ENCODE data around the gene UNC119B.
"Not testable (repeated sequence)": the region's sequence is repeated elsewhere in the genome, so short reads cannot be mapped to it uniquely, and the experiment has no call there.

Gene UNC119B

DNA sequence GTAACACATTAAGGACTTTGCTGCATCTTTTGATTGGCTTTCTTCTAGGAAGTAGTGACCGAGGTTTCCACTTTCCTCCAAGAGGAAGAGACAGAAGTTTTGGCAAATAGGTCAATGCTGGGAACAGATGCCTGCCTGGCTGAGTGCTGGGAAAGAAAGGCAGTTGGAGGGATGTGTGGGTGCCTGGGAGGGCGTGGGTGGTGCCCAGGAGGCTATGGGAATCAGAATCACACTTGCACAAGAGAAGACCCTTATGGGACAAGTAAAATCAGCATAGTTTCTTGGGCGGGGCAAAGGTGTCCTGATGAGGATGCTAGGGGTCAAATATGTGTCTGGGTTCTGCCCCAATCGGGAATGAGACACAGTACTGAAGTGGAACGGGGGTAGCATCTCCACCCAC, 14.5 kb downstream of the UNC119B start:
- H3K4me3 ChIP-seq (ENCODE audit: low read depth, low read length) = no peak overlapping the region
- no peak for DNase-seq (ENCODE audit: low read depth)
- TF ChIP-seq, protein P1, sequence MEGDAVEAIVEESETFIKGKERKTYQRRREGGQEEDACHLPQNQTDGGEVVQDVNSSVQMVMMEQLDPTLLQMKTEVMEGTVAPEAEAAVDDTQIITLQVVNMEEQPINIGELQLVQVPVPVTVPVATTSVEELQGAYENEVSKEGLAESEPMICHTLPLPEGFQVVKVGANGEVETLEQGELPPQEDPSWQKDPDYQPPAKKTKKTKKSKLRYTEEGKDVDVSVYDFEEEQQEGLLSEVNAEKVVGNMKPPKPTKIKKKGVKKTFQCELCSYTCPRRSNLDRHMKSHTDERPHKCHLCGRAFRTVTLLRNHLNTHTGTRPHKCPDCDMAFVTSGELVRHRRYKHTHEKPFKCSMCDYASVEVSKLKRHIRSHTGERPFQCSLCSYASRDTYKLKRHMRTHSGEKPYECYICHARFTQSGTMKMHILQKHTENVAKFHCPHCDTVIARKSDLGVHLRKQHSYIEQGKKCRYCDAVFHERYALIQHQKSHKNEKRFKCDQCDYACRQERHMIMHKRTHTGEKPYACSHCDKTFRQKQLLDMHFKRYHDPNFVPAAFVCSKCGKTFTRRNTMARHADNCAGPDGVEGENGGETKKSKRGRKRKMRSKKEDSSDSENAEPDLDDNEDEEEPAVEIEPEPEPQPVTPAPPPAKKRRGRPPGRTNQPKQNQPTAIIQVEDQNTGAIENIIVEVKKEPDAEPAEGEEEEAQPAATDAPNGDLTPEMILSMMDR (conservative IDR thresholded peaks at IDR 0.05; ENCODE audit: low read depth, low read length) = no peak

DNA sequence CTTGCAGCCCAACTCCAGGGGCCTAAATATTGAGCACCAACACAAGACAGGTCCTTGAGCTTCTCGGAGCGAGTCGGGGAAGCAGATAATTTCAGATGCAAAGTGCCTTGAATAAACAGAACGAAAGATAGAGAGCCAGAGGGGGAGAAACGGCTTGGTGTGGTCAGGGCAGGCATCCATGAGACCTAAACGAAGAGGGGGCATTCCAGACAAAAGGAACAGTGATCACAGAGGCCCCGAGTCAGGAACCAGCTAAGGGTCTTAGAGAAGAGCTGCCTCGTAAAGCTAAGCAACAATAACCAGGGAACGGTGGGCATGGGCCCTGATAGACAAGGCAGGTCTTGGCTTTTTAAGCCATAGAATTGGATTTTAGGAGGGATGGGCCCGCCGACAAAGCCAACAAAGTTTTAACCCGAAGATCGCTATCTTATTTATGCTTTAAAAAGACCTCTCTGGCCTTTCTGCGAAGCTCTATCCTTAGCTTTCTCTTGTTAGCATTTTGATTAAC, 14.9 kb downstream of the UNC119B start:
- no peak for DNase-seq (ENCODE audit: low read depth)
- peak overlapping the region; percentile 74 for H3K4me3 ChIP-seq (ENCODE audit: low read depth, low read length)
- TF ChIP-seq, protein P1 (conservative IDR thresholded peaks at IDR 0.05; ENCODE audit: low read depth, low read length) = no peak

DNA sequence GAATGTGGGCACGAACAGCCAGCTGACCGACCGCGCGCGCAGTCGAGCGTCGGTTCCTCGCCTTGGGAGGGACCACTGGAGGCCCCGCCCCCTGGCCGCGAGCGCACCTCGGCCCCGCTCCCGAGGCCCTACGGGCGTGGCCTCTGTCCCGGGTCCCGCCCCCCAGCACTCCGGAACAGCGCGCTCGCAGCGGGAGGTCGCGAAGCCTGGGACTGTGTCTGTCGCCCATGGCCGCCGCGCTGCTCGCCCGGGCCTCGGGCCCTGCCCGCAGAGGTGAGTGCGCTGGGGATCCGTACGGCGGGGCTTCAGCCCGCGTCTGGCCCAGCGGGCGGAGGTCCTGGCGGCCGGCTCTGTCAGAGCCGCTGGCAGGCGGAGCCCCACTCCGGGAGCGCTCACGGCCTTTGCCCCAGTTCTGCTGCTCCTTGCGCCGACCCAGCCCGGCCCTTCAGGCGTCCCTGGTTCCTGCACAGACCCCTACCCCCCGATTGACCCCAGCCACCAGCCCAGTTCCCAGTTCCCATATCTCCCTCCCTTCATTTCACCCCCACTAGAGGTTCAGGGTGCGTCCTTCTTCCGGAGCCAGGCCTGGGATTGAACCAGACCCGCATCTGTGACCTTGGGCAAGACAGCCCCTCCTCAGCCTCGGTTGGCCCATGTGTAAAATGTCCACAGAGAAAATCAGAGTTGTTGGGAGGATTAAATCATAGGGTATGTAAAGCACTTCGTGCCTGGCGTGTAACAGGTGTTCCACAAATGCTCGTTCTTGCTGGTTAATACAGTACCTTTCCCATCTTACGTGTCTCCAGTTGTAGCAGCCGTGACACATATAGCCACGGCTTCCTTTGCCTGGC, 15.6 kb downstream of the UNC119B start, which contains the start of gene ACADS:
TSS of gene ACADS (plus strand) at position 168 of the 851 bp plus-strand sequence. CDS start at position 228, 60 bp downstream.
- DNase-seq (ENCODE audit: low read depth) = peak; percentile 81
- TF ChIP-seq, protein P1 (conservative IDR thresholded peaks at IDR 0.05; ENCODE audit: low read depth, low read length) = no peak

DNA sequence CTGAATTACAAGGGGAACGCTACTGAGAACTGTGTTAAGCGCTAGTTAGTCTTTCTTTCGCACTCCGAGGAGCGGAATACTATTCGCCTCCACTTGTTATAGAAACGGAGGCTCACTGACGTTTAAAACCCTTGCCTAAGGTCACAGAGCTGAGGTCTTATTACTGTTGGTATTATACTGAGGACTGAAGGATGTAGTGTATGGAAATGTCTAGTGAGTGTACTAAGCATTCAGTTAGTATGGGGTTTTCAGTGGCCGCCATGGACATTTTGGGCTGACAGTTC, 16.2 kb downstream of the UNC119B start:
- H3K4me3 ChIP-seq (ENCODE audit: low read depth, low read length) = no peak overlapping the region
- DNase-seq (ENCODE audit: low read depth) = no peak
- TF ChIP-seq, protein P1 (conservative IDR thresholded peaks at IDR 0.05; ENCODE audit: low read depth, low read length) = no peak

More for the DNA sequence above, 15.6 kb downstream of the UNC119B start, which contains the start of gene ACADS:
- peak within 1 kb of the TSS; percentile 74 for H3K4me3 ChIP-seq (ENCODE audit: low read depth, low read length)

DNA sequence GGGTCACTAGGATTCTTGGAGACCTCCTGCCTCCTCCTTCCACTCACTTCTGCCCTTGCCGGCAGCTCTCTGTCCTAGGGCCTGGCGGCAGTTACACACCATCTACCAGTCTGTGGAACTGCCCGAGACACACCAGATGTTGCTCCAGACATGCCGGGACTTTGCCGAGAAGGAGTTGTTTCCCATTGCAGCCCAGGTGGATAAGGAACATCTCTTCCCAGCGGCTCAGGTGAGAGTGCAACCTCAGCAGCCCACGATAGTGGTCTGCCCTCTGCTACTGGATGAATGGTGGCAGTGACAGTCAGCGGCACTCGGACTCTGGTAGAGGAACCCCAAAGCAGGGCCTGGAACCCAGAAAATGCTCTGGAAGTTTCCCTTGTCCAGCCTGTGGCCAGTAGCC, 16.7 kb downstream of the UNC119B start:
- H3K4me3 ChIP-seq (ENCODE audit: low read depth, low read length) = no peak overlapping the region
- TF ChIP-seq, protein P1 (conservative IDR thresholded peaks at IDR 0.05; ENCODE audit: low read depth, low read length) = no peak
- no peak for DNase-seq (ENCODE audit: low read depth)

DNA sequence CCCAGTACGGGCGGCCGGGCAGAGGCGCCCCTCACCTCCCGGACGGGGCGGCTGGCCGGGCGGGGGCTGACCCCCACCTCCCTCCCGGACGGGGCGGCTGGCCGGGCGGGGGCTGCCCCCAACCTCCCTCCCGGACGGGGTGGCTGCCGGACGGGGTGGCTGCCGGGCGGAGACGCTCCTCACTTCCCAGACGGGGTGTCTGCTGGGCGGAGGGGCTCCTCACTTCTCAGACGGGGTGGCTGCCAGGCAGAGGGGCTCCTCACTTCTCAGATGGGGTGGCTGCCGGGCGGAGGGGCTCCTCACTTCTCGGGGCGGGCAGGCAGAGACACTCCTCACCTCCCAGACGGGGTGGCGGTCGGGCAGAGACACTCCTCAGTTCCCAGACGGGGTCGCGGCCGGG, 21.9 kb downstream of the UNC119B start:
- DNase-seq (ENCODE audit: low read depth); H3K4me3 ChIP-seq (ENCODE audit: low read depth, low read length): not testable (repeated sequence)

DNA sequence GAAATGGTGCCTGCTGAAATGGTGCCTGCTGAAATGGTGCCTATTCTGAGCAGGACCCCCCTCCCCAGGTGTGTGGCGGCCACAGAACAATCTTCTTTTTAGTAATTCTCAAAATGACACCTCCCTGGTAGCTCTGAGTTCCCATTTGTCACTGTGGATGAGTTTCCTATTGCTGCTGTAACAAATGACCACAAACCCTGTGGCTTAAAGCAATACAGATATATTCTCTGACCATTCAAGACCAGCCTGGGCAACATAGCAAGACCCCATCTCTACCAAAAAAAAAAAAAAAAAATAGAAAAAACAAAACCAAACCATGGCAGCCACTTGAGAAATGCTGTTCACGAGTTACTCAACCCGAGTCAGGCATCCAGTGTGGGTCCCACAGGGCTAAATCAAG, 23.3 kb downstream of the UNC119B start:
- no peak for DNase-seq (ENCODE audit: low read depth)
- TF ChIP-seq, protein P1 (conservative IDR thresholded peaks at IDR 0.05; ENCODE audit: low read depth, low read length) = no peak
- H3K4me3 ChIP-seq (ENCODE audit: low read depth, low read length) = no peak overlapping the region

Measured in choroid plexus epithelial cell (primary cell).